ENCODE measurements around the gene CCDC201.

Gene CCDC201, protein sequence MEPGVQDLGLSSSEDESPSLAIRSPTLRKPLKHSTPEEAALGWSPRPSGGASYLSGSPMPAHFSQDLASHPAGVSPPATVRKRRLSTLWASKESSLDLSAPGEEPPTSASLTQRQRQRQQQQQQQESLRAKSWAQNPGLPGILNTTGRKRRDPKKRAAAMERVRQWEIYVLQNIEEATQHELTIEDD

DNA sequence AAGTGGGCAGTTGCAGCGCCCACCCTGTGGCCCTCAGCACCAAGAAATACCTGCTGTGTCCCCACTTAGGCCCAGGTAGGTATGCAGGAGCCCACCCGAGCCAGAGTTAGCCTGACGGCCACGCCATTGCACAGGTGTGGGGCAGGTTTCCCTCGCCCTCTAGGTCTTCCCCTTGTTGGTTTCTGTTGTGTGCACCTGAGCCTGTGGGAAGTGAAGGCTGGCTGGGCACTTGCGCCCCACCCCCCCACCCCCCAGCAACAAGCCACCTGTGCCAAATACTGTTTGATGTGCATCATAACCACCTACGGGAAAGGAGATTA, at the start of gene CCDC201:
CCDC201 (minus strand) TSS at position 48 of the 320 bp plus-strand sequence. CDS start 75 bp downstream, outside the sequence.
- in situ Hi-C loops (cut with MboI; ENCODE audit: low sequenced_read_pairs) = loop anchor here (25.0 kb wide), 2 partner anchors 211 to 711 kb away; partner anchors contain the start of gene RAMP3

DNA sequence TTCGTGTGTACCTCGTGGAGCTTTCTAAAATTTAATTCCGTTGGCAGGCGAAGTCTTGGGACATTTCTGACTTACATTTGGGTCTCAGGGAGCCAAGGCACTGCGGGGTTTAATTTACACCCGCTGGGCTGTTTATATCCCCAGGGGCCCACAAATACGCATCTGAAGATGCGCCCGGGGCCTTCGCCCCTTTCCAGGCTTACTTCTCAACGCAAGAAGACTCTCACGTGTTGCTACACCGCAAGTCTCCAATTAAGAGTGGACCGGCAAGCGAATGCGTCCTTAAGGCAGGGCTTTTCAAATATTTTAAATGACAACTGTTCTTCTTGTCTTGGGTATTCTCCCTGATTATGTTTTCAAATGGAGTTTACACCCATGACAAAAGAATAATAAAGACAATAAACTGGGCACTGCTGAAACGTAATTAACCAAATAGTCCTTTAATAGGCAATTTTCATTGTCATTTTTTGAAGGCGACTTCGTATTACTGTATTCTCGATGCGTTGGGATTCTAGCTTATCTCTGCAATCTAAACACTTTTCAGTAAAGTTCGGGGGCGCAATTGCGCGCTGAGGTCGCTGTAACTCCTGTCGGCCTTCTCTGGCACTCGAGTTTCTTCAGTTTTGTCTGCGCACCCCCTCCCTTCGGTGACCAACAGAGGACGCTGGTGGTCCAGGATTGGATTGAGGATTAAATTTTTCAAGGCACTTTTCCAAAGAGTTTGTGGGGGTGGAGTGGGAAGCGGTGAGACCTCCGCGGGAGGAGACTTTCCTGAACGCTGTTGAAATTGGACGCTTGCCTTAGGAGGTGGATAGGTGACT, 49.0 kb upstream of the CCDC201 start:
- in situ Hi-C loops (cut with MboI; ENCODE audit: low sequenced_read_pairs) = loop anchor here (25.0 kb wide), 2 partner anchors 1165 to 1265 kb away; no protein-coding TSS in a partner anchor

DNA sequence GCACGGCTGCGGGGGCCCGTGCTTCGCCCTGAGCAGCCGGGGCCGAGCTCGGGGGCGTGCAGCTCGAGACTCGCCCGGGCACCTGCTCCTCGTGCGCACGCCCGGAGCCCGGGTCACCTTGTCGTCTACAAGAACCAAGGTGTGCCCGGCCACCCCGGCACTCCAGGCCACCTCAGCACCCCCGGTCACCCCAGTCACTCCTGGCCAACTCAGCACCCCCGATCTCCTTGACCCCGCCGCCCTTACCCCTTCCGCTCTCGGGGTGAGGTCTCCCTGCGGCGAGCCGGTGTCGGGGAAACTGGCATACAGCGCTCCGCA, 48.5 kb upstream of the CCDC201 start:
- in situ Hi-C loops (cut with MboI; ENCODE audit: low sequenced_read_pairs) = loop anchor here (25.0 kb wide), 2 partner anchors 1166 to 1266 kb away; no protein-coding TSS in a partner anchor

DNA sequence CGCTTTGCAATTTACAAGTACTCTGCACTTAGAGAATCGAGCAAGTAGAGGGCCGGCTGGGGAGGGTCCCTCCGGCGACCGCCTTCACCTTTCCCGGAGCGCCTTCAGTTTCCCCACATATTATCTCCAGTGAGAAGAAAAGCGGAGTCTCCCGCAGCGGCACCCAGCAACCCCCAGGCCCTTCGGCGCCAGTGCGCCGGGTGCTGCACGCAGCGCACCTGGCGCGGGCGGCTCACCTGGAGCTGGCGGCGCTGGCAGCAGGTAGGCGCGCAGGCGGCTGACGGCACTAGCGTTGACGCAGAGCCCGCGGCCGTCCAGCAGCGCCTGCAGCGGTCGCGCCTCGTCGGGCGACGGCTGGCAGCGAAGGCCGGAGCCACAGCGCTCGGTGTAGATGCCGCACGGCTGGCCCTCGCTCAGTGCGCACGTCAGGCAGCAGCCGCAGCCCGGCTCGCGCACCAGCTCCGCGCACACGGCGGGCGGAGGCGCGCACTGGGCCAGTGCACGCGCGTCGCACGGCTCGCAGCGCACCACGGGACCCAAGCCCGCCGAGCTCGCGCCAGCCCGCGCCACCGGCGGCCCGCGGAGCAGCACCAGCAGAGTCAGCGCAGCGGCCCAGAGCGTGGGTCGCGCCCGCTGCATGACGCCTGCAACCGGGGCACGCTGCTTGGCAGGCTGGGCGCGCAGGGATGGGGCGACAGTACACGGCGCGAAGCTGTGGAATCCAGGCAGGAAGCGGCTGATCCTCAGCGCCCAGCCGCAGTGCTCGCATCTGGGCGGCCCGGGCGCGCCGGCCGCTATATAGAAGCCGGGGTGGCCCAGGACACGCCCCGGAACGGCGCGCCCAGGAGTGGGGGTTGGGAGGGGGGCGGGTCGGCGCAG, 47.9 kb upstream of the CCDC201 start, which contains the start of gene IGFBP3:
IGFBP3 (minus strand) TSS at position 771 of the 879 bp plus-strand sequence; CDS start at position 639, 132 bp downstream.
- in situ Hi-C loops (cut with MboI; ENCODE audit: low sequenced_read_pairs) = loop anchor here (25.0 kb wide), 2 partner anchors 1167 to 1267 kb away; no protein-coding TSS in a partner anchor

DNA sequence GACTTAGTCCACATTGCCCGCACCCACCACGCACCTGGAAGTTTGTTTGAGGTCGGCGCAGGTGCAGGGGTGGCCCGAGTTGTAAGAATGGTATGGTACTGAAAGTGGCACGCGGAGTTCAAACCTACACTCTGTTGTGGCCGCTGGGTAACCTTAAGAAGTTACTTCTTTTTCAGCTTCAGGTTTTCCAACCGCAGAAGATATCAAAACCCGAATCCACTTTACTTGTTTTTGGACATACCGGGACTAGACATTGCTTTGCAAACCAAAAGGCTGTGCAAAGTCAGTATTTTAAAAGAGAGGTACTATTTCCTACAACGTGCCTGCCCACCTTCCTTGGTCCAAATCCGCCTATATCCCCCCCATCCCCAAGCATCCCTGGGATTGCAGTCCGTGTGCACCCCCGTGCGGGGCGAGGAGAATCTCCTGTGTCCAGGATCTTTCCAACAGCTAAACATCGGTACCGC, 47.1 kb upstream of the CCDC201 start:
- in situ Hi-C loops (cut with MboI; ENCODE audit: low sequenced_read_pairs) = loop anchor here (25.0 kb wide), 2 partner anchors 1167 to 1267 kb away; no protein-coding TSS in a partner anchor

DNA sequence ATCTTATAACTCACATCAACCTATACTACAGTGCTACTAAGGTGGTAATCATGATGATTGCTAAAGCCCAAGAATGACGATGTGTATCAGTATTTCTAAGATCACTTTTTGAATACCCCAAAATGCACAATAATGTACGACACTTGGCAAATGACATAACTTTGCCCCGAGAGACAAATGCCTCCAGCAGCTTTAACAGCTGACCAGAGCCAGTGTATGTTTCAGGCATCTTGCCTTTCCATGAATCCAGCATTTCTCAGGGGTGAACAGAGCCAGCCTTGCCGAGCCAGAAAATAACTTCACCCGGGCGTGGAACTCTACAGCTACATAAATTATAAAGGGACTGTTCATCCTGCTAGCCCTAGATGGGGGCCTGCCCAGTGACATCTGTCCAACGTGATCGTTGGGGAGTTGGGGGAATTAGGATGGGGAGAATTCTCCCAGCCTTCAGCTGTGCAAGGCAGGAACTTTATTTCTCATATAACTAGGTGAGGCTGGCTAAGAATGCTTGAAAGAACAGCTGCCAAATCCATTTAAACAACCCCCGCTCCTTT, 46.4 kb upstream of the CCDC201 start:
- in situ Hi-C loops (cut with MboI; ENCODE audit: low sequenced_read_pairs) = loop anchor here (25.0 kb wide), 2 partner anchors 1168 to 1268 kb away; no protein-coding TSS in a partner anchor

DNA sequence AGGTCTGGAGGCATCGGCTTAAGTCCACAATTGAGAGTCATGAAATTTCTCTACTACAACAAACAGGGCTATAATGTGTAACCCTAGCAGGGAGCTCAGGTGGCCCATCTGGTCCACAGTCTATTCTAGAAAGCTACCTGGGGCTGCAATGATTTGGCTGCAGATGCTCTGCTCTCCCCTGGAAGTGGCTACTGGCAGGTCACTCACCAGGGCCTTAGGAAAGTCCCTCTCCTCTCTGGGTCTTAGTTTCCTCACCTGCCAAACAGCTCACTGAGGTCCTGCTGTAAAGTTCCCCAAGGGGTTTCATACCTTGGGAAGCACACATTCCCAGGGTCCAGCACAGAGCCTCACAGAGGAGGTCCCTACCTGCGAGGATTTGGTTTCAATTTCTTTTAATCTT, 45.7 kb upstream of the CCDC201 start:
- in situ Hi-C loops (cut with MboI; ENCODE audit: low sequenced_read_pairs) = loop anchor here (25.0 kb wide), 2 partner anchors 1169 to 1269 kb away; no protein-coding TSS in a partner anchor

DNA sequence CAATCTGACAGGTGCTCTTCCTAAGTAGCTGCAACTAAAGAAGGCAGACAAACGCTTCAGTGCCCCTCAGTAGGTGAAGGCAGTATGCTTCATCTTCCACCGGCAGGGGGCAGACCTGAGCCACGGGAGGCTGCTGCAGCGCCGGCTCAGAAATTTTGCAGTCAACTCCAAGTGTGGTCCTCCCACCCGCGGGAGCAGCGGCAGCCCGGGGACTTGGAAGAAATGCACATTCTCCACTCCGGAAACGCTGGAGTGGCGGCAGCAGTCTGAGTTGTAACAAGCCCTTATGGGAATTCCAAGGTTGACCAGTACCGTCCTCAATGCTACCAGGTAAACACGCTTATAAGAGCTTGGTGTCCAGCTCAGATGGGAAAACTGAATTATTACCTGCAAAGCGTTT, 44.8 kb upstream of the CCDC201 start:
- in situ Hi-C loops (cut with MboI; ENCODE audit: low sequenced_read_pairs) = loop anchor here (25.0 kb wide), 2 partner anchors 1170 to 1270 kb away; no protein-coding TSS in a partner anchor

DNA sequence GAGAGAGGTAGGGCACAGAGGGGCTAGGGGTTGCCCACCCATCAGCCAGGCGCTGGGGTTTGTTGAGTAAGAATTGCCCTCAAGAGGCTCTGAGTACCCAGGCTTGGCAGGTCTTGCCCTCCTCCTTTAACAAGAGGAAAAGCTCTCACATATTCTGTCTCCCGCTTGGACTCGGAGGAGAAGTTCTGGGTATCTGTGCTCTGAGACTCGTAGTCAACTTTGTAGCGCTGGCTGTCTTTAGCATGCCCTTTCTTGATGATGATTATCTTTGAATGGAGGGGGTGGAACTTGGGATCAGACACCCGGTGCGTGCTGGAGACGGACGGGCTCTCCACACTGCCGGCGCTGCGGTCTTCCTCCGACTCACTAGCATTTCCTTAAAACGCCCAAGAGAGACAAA, 44.2 kb upstream of the CCDC201 start:
- in situ Hi-C loops (cut with MboI; ENCODE audit: low sequenced_read_pairs) = loop anchor here (25.0 kb wide), 2 partner anchors 1170 to 1270 kb away; no protein-coding TSS in a partner anchor

DNA sequence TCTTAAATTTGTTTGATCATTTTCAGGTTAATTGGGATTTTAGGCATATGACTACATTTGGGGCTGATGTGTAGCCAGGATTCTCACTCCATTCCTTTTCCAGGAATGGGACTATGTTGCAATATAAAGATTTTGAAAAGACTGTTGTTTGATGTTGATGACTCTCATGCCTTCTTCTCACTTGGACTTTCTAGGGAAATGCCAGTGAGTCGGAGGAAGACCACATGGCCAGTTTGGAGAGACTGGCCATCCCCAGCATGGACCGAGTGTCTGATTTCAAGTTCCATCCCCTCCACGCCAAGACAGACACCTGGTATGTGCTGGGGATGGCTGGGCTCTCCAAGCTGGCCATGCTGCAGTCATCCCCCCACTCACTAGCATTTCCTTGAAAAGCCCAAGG, 42.7 kb upstream of the CCDC201 start:
- in situ Hi-C loops (cut with MboI; ENCODE audit: low sequenced_read_pairs) = loop anchor here (25.0 kb wide), 2 partner anchors 1172 to 1272 kb away; no protein-coding TSS in a partner anchor

DNA sequence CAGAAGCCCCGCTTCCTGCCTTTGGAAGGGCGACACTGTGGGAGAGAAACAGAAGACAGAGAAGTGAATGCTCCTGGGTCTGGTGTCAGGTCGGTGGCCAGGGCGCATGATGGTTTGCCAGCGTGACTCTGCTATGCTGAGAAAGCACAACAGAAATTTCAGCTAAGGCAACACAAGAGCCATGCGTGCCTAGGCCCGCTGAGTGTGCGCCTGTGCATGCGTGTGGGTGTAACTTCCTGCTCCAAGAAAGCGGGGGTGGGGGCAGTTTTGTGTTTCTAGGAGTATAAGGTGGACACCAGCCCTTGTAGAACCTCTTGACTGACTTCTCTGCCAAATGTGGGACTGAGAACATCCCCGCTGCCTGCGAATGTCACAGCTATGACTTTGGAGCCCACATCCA, 42.0 kb upstream of the CCDC201 start:
- in situ Hi-C loops (cut with MboI; ENCODE audit: low sequenced_read_pairs) = loop anchor here (25.0 kb wide), 2 partner anchors 1172 to 1272 kb away; no protein-coding TSS in a partner anchor

DNA sequence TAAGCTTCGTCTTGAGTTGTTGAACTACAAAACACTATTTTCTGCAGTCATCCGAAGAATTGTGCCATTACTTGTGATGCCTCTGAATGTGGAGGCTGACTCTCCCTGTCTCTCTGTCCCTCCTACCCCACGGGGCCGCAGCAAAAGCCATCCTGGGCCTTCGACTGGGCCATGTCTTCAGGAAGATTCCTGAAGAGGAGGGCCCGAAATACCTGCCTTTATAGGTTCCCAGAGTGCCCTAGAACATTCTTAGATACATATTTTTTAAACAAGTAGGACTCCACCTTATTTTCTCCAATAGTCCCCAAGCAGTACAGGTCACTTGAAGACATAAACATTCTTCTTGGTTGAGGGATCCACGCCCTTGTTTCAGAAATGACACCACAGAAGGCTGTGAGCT, 40.1 kb upstream of the CCDC201 start:
- in situ Hi-C loops (cut with MboI; ENCODE audit: low sequenced_read_pairs) = loop anchor here (25.0 kb wide), 2 partner anchors 1174 to 1274 kb away; no protein-coding TSS in a partner anchor

DNA sequence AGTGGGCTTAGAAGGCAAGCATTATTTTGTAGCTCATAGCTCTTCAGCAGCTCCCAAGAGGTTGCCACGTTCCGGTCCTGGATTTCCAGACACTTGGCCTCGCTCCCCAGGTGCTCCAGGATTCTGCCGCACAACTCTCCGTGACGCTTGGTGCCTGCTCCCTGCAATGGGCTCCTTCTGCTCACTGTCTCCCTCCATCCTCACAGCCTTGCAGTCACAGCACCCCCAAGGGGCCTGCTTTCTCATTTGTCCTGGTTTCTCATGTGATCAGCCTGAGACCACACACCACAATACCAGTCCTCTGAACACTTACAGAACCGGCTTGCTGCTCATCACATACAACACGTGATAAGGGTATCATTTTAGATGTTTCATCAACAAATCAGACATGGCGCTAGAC, 38.4 kb upstream of the CCDC201 start:
- in situ Hi-C loops (cut with MboI; ENCODE audit: low sequenced_read_pairs) = loop anchor here (25.0 kb wide), 2 partner anchors 1176 to 1276 kb away; no protein-coding TSS in a partner anchor

DNA sequence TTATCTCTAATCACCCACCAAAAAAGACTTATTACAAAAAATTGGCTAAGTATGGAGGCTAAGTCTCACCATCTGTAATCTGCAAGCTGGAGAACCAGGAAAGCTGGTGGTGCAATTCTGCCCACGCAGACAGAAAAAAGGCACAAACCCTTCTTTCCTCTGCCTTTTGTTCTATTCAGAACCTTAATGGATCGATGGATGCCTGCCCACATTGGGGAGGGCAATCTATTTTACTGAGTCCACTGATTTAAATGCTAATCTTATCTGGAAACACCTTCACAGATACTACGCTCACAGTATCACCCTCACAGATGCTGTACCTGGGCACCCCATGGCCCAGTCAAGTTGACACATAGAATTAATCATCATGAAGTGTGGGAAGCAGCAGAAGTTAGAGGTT, 38.0 kb upstream of the CCDC201 start:
- in situ Hi-C loops (cut with MboI; ENCODE audit: low sequenced_read_pairs) = loop anchor here (25.0 kb wide), 2 partner anchors 1176 to 1276 kb away; no protein-coding TSS in a partner anchor

DNA sequence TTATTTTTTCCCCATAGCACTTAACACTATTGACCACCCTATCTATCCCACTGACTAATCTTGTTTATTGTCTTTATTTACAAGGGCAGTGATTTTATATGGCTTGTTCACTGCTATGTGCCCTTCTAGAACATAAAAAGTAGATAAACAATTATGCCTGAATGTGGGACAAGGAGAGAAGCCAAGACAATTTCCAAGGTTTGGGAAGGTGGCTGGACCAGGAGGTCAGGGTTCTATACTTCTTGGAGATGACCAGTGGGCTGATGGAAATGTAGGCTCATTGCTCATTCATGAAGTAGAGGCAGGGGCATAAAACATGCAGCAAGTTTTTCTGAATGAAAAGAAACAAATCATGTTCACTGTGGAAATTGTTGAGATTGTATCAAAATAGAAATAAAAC, 36.7 kb upstream of the CCDC201 start:
- in situ Hi-C loops (cut with MboI; ENCODE audit: low sequenced_read_pairs) = loop anchor here (25.0 kb wide), 2 partner anchors 1178 to 1278 kb away; no protein-coding TSS in a partner anchor

DNA sequence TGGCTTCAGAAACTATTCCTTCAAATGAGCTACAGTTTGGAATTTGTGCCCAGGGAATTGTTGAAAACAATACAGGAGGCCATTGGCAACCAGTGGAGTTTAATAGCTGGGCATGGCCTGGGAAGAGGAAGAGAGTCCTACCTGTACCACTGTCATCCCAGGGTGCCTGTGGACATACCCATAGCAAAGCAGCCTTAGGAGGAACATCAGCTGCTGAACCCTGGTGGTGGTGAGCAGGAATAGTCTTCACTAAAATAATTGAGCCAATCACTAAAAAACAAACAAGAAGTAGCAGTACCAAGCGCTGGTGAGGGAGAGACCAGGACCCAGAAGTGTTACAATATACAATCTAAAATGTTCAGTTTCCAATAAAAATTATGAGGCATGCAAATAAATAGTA, 29.9 kb upstream of the CCDC201 start:
- in situ Hi-C loops (cut with MboI; ENCODE audit: low sequenced_read_pairs) = loop anchor here (25.0 kb wide), 2 partner anchors 1184 to 1284 kb away; no protein-coding TSS in a partner anchor

DNA sequence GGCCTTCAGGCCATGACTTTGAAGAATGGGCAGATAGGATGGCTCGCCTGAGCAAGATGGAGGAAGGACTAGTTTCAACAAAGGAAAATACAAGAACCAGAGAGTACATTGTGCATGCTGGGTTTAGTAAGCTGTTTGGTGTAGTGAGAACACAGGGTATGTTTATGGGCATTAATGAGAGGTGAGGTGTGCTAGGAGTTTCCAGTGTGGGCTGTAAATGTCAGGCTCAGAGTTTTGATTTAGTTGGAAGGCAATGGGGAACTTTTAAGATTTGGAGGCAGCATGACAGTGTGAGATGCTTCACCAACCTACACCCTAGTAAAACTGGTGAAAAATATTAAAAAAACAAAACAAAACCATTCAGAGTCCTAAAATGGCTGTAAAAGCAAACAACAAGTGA, 28.7 kb upstream of the CCDC201 start:
- in situ Hi-C loops (cut with MboI; ENCODE audit: low sequenced_read_pairs) = loop anchor here (25.0 kb wide), 2 partner anchors 1186 to 1286 kb away; no protein-coding TSS in a partner anchor

DNA sequence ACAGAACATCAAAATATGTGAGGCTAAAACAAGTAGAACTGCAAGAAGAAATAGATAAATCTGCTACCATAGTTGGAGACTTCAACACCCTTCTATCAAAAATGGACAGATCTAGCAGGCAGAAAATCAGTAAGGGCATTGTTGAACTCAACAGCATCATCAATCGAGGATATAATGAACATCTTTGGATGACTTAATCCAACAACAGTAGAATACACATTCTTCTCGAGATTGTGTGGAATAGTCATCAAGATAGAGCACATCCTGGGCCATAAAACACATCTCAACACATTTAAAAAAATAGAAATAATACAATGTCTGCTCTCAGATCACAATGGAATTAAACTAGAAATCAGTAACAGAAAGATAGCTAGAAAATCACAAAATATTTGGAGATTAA, 25.3 kb upstream of the CCDC201 start:
- in situ Hi-C loops (cut with MboI; ENCODE audit: low sequenced_read_pairs) = no loop called here

DNA sequence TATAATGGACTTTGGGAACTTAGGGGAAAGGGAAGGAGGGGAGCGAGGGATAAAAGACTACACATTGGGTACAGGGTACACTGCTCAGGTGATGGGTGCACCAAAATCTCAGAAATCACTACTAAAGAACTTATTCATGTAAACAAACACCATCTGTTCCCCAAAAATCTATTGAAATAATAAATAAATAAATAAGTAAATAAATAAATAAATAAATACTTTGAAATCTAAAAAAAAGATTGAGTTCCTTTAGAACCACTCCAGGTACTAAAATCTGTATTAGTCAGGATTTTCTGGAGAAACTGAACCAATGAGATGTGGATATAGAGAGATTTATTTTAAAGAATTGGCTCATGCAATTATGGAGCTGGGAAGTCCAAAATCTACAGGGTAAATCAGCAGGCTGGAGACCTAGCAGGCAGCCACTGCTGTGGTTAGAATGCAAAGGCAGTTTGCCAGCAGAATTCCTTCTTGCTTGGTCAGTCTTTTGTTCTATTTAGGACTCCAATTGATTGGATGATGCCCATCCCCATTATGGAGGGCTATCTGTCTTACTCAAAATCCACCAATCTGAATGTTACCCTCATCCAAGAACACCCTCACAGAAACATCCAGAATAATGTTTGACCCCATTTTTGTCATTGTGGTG, 24.3 kb upstream of the CCDC201 start:
- in situ Hi-C loops (cut with MboI; ENCODE audit: low sequenced_read_pairs) = no loop called here
